Neural cell (in vitro differentiated cells): ENCODE measurements around the gene ADISSP. TPM values are rescaled to one million over a fixed set of nuclear protein-coding genes. Genes with fewer than 3 reads are reported as not detected.

Experiments
- H2AFZ ChIP-seq: fragments of 200-600, 300-800 bp; sonication (generic), shearing (Covaris generic); 2 replicates; pipeline ENCODE4 v1.6.0; 2014; ENCODE audit warnings: low read depth, mild to moderate bottlenecking, antibody characterized with exemption, low read length, moderate library complexity
- H3F3A ChIP-seq: fragments of 200-600 bp; shearing (Covaris generic); 2 replicates; pipeline ENCODE4 v1.6.1; 2016; ENCODE audit warnings: mild to moderate bottlenecking, moderate library complexity, mixed read lengths, antibody characterized with exemption, low read length; ENCODE audit not compliant: insufficient read depth, poor library complexity, severe bottlenecking
- H3K27ac ChIP-seq: fragments of 200-600, 300-800 bp; sonication (generic), shearing (Covaris generic); 2 replicates; pipeline ENCODE4 v1.5.1; 2014; ENCODE audit warnings: mild to moderate bottlenecking, low read length, moderate library complexity
- H3K27me3 ChIP-seq: fragments of 300-800, 200-600 bp; sonication (generic), shearing (Covaris generic); 2 replicates; pipeline ENCODE4 v1.6.0; 2014; ENCODE audit warnings: mild to moderate bottlenecking, low read depth, low read length, moderate library complexity; ENCODE audit not compliant: insufficient read depth
- H3K36me3 ChIP-seq: fragments of 300-800, 200-600 bp; sonication (generic), shearing (Covaris generic); 2 replicates; pipeline ENCODE4 v1.5.1; 2014; ENCODE audit warnings: mild to moderate bottlenecking, antibody characterized with exemption, low read length, moderate library complexity; ENCODE audit not compliant: insufficient read depth
- H3K4me2 ChIP-seq: fragments of 300-800, 200-600 bp; sonication (generic), shearing (Covaris generic); 2 replicates; pipeline ENCODE4 v1.6.0; 2014; ENCODE audit warnings: mild to moderate bottlenecking, low read length
- H3K4me3 ChIP-seq: fragments of 300-800, 200-600 bp; sonication (generic), shearing (Covaris generic); 2 replicates; pipeline ENCODE4 v1.5.1; 2014; ENCODE audit warnings: mild to moderate bottlenecking, low read length, moderate library complexity
- H3K79me2 ChIP-seq: fragments of 200-600 bp; shearing (Covaris generic); replicated peaks from 2 replicates; pipeline ENCODE4 v1.6.0; 2014; ENCODE audit warnings: mild to moderate bottlenecking, low read length, moderate library complexity; ENCODE audit not compliant: insufficient read depth
- H3K9ac ChIP-seq: fragments of 300-800, 200-600 bp; sonication (generic), shearing (Covaris generic); 2 replicates; pipeline ENCODE4 v1.6.1; 2016; ENCODE audit warnings: mild to moderate bottlenecking, low read length, mixed read lengths
- H3K9me2 ChIP-seq: fragments of 200-600 bp; shearing (Covaris generic); 2 replicates; pipeline ENCODE4 v1.6.1; 2016; ENCODE audit warnings: mild to moderate bottlenecking, low read length, mixed read lengths; ENCODE audit not compliant: insufficient read depth
- H3K9me3 ChIP-seq: fragments of 200-600, 300-800 bp; sonication (generic), shearing (Covaris generic); 2 replicates; pipeline ENCODE4 v1.6.1; 2016; ENCODE audit warnings: mild to moderate bottlenecking, mixed run types, low read length, moderate library complexity, mixed read lengths
- H4K20me1 ChIP-seq: fragments of 200-600 bp; shearing (Covaris generic); 2 replicates; pipeline ENCODE4 v1.6.1; 2016; ENCODE audit warnings: mild to moderate bottlenecking, mixed run types; ENCODE audit not compliant: insufficient read depth
- EP300 ChIP-seq: fragments of 450-650 bp; conservative IDR thresholded peaks from 2 replicates; pipeline ENCODE4 v1.6.1; 2014; ENCODE audit warnings: antibody characterized with exemption, mild to moderate bottlenecking, moderate library complexity; ENCODE audit not compliant: poor library complexity, severe bottlenecking
- EZH2 ChIP-seq: fragments of 200-600, 300-800 bp; shearing (Covaris generic), sonication (generic); IDR thresholded peaks from 2 replicates; pipeline ENCODE4 v1.6.1; 2014; ENCODE audit warnings: antibody characterized with exemption, low read length, borderline replicate concordance, mild to moderate bottlenecking; ENCODE audit not compliant: insufficient read depth, poor library complexity, severe bottlenecking
- MXI1 ChIP-seq: fragments of 450-650 bp; conservative IDR thresholded peaks from 2 replicates; pipeline ENCODE4 v1.6.1; 2014; ENCODE audit warnings: antibody characterized with exemption, mild to moderate bottlenecking; ENCODE audit not compliant: poor library complexity, severe bottlenecking
- POLR2AphosphoS5 ChIP-seq: IDR thresholded peaks from 2 replicates; pipeline ENCODE4 v1.6.1; 2012
- RAD21 ChIP-seq: fragments of 450-650 bp; conservative IDR thresholded peaks from 2 replicates; pipeline ENCODE4 v1.6.1; 2014; ENCODE audit warnings: antibody characterized with exemption, mild to moderate bottlenecking, moderate library complexity
- SMC3 ChIP-seq: fragments of 450-650 bp; conservative IDR thresholded peaks from 2 replicates; pipeline ENCODE4 v1.6.1; 2014; ENCODE audit warnings: antibody characterized with exemption, mild to moderate bottlenecking, moderate library complexity; ENCODE audit not compliant: poor library complexity
- TAF1 ChIP-seq: IDR thresholded peaks from 2 replicates; pipeline ENCODE4 v1.6.1; 2012; ENCODE audit warnings: low read depth
- polyA plus RNA-seq: library from polyadenylated mRNA; depleted of rRNA; stranded (reverse); fragments of >200 nt; gene quantifications from 2 replicates; pipeline ENCODE4 v1.2.3, GENCODE V29; 2014
- TF ChIP-seq, protein P1 (sequence below): IDR thresholded peaks from 2 replicates; pipeline ENCODE4 v1.6.1; 2012; ENCODE audit warnings: borderline replicate concordance
- TF ChIP-seq, protein P2 (sequence below): fragments of 450-650 bp; IDR thresholded peaks from 2 replicates; pipeline ENCODE4 v1.5.1; 2014; ENCODE audit warnings: antibody characterized with exemption, mild to moderate bottlenecking, moderate library complexity; ENCODE audit not compliant: poor library complexity, severe bottlenecking

The ADISSP gene
- polyA plus RNA-seq, 1 donor from 2014 or later: 39.8 TPM

DNA sequence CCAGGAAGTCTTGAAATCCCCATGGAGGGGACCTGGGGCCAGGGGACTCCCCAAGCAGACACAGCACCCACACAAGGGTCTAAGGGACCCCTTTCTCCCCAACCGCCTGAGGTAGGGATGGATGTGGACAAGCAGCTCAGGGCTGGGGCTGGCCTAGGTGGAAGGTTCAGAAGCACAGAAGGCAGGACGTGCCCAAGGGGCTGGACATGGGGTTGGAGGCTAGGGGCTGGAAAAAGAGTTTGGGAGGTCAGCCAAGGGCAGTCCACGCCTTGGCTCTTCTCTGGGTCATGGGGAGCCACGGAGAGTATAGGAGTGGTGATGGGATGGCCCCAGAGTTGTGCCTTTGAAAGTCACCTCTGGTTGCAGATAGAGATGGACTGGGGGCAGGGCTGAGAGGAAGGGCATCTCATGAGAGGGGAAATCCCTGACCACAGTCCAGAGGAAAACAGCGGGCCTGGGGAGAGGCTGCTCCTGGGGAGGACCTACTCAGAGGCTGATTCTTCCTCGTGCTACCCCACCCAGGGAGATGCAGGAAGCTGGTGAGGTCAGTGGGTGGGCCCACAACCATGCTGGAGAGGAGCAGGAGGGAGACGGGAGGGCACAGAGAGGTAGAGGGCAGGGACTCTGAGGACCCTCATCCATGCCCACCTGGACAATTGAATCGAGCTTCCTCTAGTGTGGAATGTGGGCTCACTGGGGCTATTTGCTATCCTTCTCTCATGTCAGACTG is 37.6 kb downstream of the ADISSP start:
- no peaks in the 10 kb centered on the region for H3F3A ChIP-seq
- no peaks in the 10 kb centered on the region for H3K36me3 ChIP-seq
- no peak overlapping the region for H3K4me3 ChIP-seq
- H3K27me3 ChIP-seq: peaks cover 4% of the 10 kb centered on the region
- no peaks in the 10 kb centered on the region for H3K9me2 ChIP-seq
- no peak overlapping the region for H3K27ac ChIP-seq
- no peaks in the 10 kb centered on the region for H4K20me1 ChIP-seq
- no peak overlapping the region for H3K4me2 ChIP-seq
- no peaks in the 10 kb centered on the region for H3K79me2 ChIP-seq
- H2AFZ ChIP-seq: no peak overlapping the region
- H3K9me3 ChIP-seq: no peaks in the 10 kb centered on the region
- H3K9ac ChIP-seq: no peak overlapping the region
- TF ChIP-seq, protein P1, sequence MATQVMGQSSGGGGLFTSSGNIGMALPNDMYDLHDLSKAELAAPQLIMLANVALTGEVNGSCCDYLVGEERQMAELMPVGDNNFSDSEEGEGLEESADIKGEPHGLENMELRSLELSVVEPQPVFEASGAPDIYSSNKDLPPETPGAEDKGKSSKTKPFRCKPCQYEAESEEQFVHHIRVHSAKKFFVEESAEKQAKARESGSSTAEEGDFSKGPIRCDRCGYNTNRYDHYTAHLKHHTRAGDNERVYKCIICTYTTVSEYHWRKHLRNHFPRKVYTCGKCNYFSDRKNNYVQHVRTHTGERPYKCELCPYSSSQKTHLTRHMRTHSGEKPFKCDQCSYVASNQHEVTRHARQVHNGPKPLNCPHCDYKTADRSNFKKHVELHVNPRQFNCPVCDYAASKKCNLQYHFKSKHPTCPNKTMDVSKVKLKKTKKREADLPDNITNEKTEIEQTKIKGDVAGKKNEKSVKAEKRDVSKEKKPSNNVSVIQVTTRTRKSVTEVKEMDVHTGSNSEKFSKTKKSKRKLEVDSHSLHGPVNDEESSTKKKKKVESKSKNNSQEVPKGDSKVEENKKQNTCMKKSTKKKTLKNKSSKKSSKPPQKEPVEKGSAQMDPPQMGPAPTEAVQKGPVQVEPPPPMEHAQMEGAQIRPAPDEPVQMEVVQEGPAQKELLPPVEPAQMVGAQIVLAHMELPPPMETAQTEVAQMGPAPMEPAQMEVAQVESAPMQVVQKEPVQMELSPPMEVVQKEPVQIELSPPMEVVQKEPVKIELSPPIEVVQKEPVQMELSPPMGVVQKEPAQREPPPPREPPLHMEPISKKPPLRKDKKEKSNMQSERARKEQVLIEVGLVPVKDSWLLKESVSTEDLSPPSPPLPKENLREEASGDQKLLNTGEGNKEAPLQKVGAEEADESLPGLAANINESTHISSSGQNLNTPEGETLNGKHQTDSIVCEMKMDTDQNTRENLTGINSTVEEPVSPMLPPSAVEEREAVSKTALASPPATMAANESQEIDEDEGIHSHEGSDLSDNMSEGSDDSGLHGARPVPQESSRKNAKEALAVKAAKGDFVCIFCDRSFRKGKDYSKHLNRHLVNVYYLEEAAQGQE: no peak
- TF ChIP-seq RAD21 (no peak), POLR2AphosphoS5 (no peak), EP300 (no peak), SMC3 (no peak), TAF1 (no peak), MXI1 (no peak), EZH2 (no peak)
- TF ChIP-seq, protein P2, sequence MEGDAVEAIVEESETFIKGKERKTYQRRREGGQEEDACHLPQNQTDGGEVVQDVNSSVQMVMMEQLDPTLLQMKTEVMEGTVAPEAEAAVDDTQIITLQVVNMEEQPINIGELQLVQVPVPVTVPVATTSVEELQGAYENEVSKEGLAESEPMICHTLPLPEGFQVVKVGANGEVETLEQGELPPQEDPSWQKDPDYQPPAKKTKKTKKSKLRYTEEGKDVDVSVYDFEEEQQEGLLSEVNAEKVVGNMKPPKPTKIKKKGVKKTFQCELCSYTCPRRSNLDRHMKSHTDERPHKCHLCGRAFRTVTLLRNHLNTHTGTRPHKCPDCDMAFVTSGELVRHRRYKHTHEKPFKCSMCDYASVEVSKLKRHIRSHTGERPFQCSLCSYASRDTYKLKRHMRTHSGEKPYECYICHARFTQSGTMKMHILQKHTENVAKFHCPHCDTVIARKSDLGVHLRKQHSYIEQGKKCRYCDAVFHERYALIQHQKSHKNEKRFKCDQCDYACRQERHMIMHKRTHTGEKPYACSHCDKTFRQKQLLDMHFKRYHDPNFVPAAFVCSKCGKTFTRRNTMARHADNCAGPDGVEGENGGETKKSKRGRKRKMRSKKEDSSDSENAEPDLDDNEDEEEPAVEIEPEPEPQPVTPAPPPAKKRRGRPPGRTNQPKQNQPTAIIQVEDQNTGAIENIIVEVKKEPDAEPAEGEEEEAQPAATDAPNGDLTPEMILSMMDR: no peak

DNA sequence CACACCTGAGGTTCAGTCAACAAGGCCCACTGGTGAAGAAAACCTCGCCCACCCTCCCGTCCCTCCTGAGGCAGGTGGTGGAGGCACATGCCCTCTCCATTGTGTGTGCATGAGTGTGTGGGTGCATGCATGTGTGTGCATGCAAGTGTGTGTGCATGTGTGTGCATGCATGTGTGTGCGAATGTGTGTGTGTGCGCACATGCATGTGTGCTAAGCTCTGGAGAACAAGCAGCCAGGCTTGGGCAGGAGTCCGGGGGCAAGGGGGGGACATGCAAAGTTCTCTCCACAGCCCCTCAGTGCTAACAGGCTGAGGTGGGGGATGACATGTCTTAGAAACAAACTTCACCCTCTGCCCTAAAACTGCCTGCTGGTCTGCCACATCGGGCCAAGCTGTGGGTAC is 38.2 kb downstream of the ADISSP start:
- H4K20me1 ChIP-seq: no peaks in the 10 kb centered on the region
- no peak overlapping the region for H3K4me3 ChIP-seq
- peaks cover 4% of the 10 kb centered on the region for H3K27me3 ChIP-seq
- H3F3A ChIP-seq: no peaks in the 10 kb centered on the region
- no peak overlapping the region for H3K9ac ChIP-seq
- no peak overlapping the region for H2AFZ ChIP-seq
- no peaks in the 10 kb centered on the region for H3K36me3 ChIP-seq
- no peaks in the 10 kb centered on the region for H3K9me2 ChIP-seq
- H3K27ac ChIP-seq: no peak overlapping the region
- no peaks in the 10 kb centered on the region for H3K79me2 ChIP-seq
- H3K4me2 ChIP-seq: no peak overlapping the region
- TF ChIP-seq, protein P1: no peak
- no peak for TF ChIP-seq RAD21
- TF ChIP-seq MXI1: no peak
- no peak for TF ChIP-seq EZH2
- TF ChIP-seq SMC3: no peak
- no peak for TF ChIP-seq EP300
- TF ChIP-seq TAF1: no peak
- no peak for TF ChIP-seq POLR2AphosphoS5
- TF ChIP-seq, protein P2: no peak
- no peaks in the 10 kb centered on the region for H3K9me3 ChIP-seq
